ENCODE measurements around the gene TLR5.

- TF ChIP-seq CTCF (IDR thresholded peaks at IDR 0.05) (no peak), POLR2A (IDR thresholded peaks at IDR 0.05) (no peak)
These were observed 2.2 kb downstream of the TLR5 start for GRCh38 chr1:223140611-223141405.

All from heart left ventricle (tissue), 13 donors.